AG09319 (cell line): ENCODE results near the gene AGGF1.

ENCODE experiments used
- DNase-seq: peaks from one replicate; pipeline ENCODE4 v3.0.0-alpha.2; 2010; ENCODE audit warnings: low read depth; ENCODE audit errors: extremely low read depth
- CTCF ChIP-seq: IDR thresholded peaks from 2 replicates; pipeline ENCODE4 v1.5.1; 2011; ENCODE audit warnings: low read depth, mild to moderate bottlenecking, inconsistent platforms, low read length, moderate library complexity

The AGGF1 gene

GRCh38 chr5:77064040-77064439 is 33.8 kb downstream of the AGGF1 start:
- no peak for TF ChIP-seq CTCF
- no peak for DNase-seq

- no peak for TF ChIP-seq CTCF
- DNase-seq: no peak
Observed at GRCh38 chr5:77065256-77065655, 35.1 kb downstream of the AGGF1 start.

- TF ChIP-seq CTCF: no peak
- DNase-seq: no peak
Observed at GRCh38 chr5:77066184-77066583, 36.0 kb downstream of the AGGF1 start.

GRCh38 chr5:77066823-77067442 is 36.7 kb downstream of the AGGF1 start:
- no peak for TF ChIP-seq CTCF
- DNase-seq: peak; percentile 43

- TF ChIP-seq CTCF: no peak
- no peak for DNase-seq
Observed at GRCh38 chr5:77073667-77074066, 43.5 kb downstream of the AGGF1 start.

GRCh38 chr5:77074745-77075144 is 44.5 kb downstream of the AGGF1 start:
- no peak for TF ChIP-seq CTCF
- DNase-seq: no peak

GRCh38 chr5:77076961-77077828 is 47.0 kb downstream of the AGGF1 start:
- peak; percentile 39 for TF ChIP-seq CTCF
- DNase-seq: no peak
